Measurements from ENCODE around the gene SERTAD3.

GRCh38 chr19:40417643-40417981 lies 26.5 kb downstream of the SERTAD3 start:
- no peak for TF ChIP-seq BHLHE40 (IDR thresholded peaks at IDR 0.05; ENCODE audit: borderline replicate concordance)
- TF ChIP-seq SP1 (IDR thresholded peaks at IDR 0.05) = no peak
- no peak for TF ChIP-seq FOXM1 (IDR thresholded peaks at IDR 0.05; ENCODE audit: borderline replicate concordance)
- no peak for TF ChIP-seq HDGF (IDR thresholded peaks at IDR 0.05; ENCODE audit: borderline replicate concordance)
